ENCODE data around the gene GNA14.
"Not testable (repeated sequence)": the region's sequence is repeated elsewhere in the genome, so short reads cannot be mapped to it uniquely, and the experiment has no call there.

Gene GNA14

GRCh38 chr9:77534376-77535057 is 113.6 kb downstream of the GNA14 start:
- no peak for DNase-seq (ENCODE audit: low spot score)

GRCh38 chr9:77533671-77534070 is 114.5 kb downstream of the GNA14 start:
- DNase-seq (ENCODE audit: low spot score): no peak

- no peak for DNase-seq (ENCODE audit: low spot score)
These were observed 115.5 kb downstream of the GNA14 start for GRCh38 chr9:77532607-77533006.

- no peak for DNase-seq (ENCODE audit: low spot score)
These were observed 116.7 kb downstream of the GNA14 start for GRCh38 chr9:77531400-77531799.

GRCh38 chr9:77523891-77524290 is 124.2 kb downstream of the GNA14 start:
- DNase-seq (ENCODE audit: low spot score): no peak

- DNase-seq (ENCODE audit: low spot score): no peak
These were observed 127.0 kb downstream of the GNA14 start for GRCh38 chr9:77521091-77521490.

GRCh38 chr9:77518688-77519087 is 129.4 kb downstream of the GNA14 start:
- no peak for DNase-seq (ENCODE audit: low spot score)

- no peak for DNase-seq (ENCODE audit: low spot score)
These were observed 131.3 kb downstream of the GNA14 start for GRCh38 chr9:77516781-77517180.

GRCh38 chr9:77514886-77515711 is 133.0 kb downstream of the GNA14 start:
- no peak for DNase-seq (ENCODE audit: low spot score)

GRCh38 chr9:77513457-77513856 is 134.7 kb downstream of the GNA14 start:
- DNase-seq (ENCODE audit: low spot score): no peak

- DNase-seq (ENCODE audit: low spot score): no peak
These were observed 135.2 kb downstream of the GNA14 start for GRCh38 chr9:77512876-77513275.

GRCh38 chr9:77511525-77511924 is 136.6 kb downstream of the GNA14 start:
- no peak for DNase-seq (ENCODE audit: low spot score)

GRCh38 chr9:77510666-77511065 is 137.5 kb downstream of the GNA14 start:
- no peak for DNase-seq (ENCODE audit: low spot score)

- DNase-seq (ENCODE audit: low spot score): no peak
These were observed 139.7 kb downstream of the GNA14 start for GRCh38 chr9:77508396-77508795.

- no peak for DNase-seq (ENCODE audit: low spot score)
These were observed 140.7 kb downstream of the GNA14 start for GRCh38 chr9:77507212-77507961.

GRCh38 chr9:77505232-77505631 is 142.9 kb downstream of the GNA14 start:
- DNase-seq (ENCODE audit: low spot score): no peak

- DNase-seq (ENCODE audit: low spot score): no peak
These were observed 145.6 kb downstream of the GNA14 start for GRCh38 chr9:77502568-77502967.

- DNase-seq (ENCODE audit: low spot score): no peak
These were observed 149.2 kb downstream of the GNA14 start for GRCh38 chr9:77498891-77499290.

- DNase-seq (ENCODE audit: low spot score): no peak
These were observed 150.6 kb downstream of the GNA14 start for GRCh38 chr9:77497322-77498198.

- DNase-seq (ENCODE audit: low spot score): no peak
These were observed 152.1 kb downstream of the GNA14 start for GRCh38 chr9:77495834-77496671.

GRCh38 chr9:77490279-77490678 is 157.8 kb downstream of the GNA14 start:
- DNase-seq (ENCODE audit: low spot score): not testable (repeated sequence)

Data from CD4-positive, alpha-beta T cell treated with Interleukin-6 at 100 ng/mL for 8 hours (primary cell).